Measurements from ENCODE around the gene COX19. TPM values are rescaled to one million over a fixed set of nuclear protein-coding genes. Genes with fewer than 3 reads are reported as not detected.
A peak's percentile ranks its signal among the peaks of the same experiment; 100 is the strongest.

The COX19 gene
- total RNA-seq, 2 donors from 2014 or later, result 7.2 to 18.1 TPM

- Histone ChIP-seq H3K4me1 (ENCODE audit: control insufficient read depth in 1 of 2, low read depth in 2 of 2) (no peaks in the 10 kb centered on the region), H3K27ac (no peak overlapping the region), H3K4me3 (no peak overlapping the region), H3K9me3 (no peaks in the 10 kb centered on the region), H3K27me3 (replicated peaks; ENCODE audit: insufficient read depth) (no peaks in the 10 kb centered on the region), H3K36me3 (peaks cover 8% of the 10 kb centered on the region)
- DNase-seq (ENCODE audit: low spot score), result no peak
- no peak for ATAC-seq (ENCODE audit: insufficient number of reproducible peaks, low FRiP score, low read depth)
- TF ChIP-seq, protein P1, sequence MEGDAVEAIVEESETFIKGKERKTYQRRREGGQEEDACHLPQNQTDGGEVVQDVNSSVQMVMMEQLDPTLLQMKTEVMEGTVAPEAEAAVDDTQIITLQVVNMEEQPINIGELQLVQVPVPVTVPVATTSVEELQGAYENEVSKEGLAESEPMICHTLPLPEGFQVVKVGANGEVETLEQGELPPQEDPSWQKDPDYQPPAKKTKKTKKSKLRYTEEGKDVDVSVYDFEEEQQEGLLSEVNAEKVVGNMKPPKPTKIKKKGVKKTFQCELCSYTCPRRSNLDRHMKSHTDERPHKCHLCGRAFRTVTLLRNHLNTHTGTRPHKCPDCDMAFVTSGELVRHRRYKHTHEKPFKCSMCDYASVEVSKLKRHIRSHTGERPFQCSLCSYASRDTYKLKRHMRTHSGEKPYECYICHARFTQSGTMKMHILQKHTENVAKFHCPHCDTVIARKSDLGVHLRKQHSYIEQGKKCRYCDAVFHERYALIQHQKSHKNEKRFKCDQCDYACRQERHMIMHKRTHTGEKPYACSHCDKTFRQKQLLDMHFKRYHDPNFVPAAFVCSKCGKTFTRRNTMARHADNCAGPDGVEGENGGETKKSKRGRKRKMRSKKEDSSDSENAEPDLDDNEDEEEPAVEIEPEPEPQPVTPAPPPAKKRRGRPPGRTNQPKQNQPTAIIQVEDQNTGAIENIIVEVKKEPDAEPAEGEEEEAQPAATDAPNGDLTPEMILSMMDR (IDR thresholded peaks at IDR 0.05), result no peak
Measured at GRCh38 chr7:996079-996872, 20.9 kb upstream of the COX19 start.

- H3K4me1 ChIP-seq (ENCODE audit: control insufficient read depth in 1 of 2, low read depth in 2 of 2), result no peaks in the 10 kb centered on the region
- peaks cover 8% of the 10 kb centered on the region for H3K36me3 ChIP-seq
- no peak overlapping the region for H3K4me3 ChIP-seq
- DNase-seq (ENCODE audit: low spot score) (no peak), ATAC-seq (ENCODE audit: insufficient number of reproducible peaks, low FRiP score, low read depth) (no peak)
- H3K27me3 ChIP-seq (replicated peaks; ENCODE audit: insufficient read depth), result no peaks in the 10 kb centered on the region
- TF ChIP-seq, protein P1 (IDR thresholded peaks at IDR 0.05), result no peak
- no peak overlapping the region for H3K27ac ChIP-seq
- no peaks in the 10 kb centered on the region for H3K9me3 ChIP-seq
Measured at GRCh38 chr7:995571-995970, 20.2 kb upstream of the COX19 start.

GRCh38 chr7:994592-995308, 19.4 kb upstream of the COX19 start:
- TF ChIP-seq, protein P1 (IDR thresholded peaks at IDR 0.05), result no peak
- no peak for ATAC-seq (ENCODE audit: insufficient number of reproducible peaks, low FRiP score, low read depth)

GRCh38 chr7:992709-993607, 17.6 kb upstream of the COX19 start:
- no peaks in the 10 kb centered on the region for H3K4me1 ChIP-seq (ENCODE audit: control insufficient read depth in 1 of 2, low read depth in 2 of 2)
- H3K4me3 ChIP-seq, result no peak overlapping the region
- peak; percentile 85 for DNase-seq (ENCODE audit: low spot score)
- peak; percentile 85 for ATAC-seq (ENCODE audit: insufficient number of reproducible peaks, low FRiP score, low read depth)
- H3K27me3 ChIP-seq (replicated peaks; ENCODE audit: insufficient read depth), result no peaks in the 10 kb centered on the region
- peaks cover 8% of the 10 kb centered on the region for H3K36me3 ChIP-seq
- TF ChIP-seq, protein P1 (IDR thresholded peaks at IDR 0.05), result peak; percentile 100
- no peaks in the 10 kb centered on the region for H3K9me3 ChIP-seq
- H3K27ac ChIP-seq, result no peak overlapping the region

More at GRCh38 chr7:994592-995308, 19.4 kb upstream of the COX19 start:
- no peak for DNase-seq (ENCODE audit: low spot score)
- Histone ChIP-seq H3K36me3 (peaks cover 8% of the 10 kb centered on the region), H3K4me1 (ENCODE audit: control insufficient read depth in 1 of 2, low read depth in 2 of 2) (no peaks in the 10 kb centered on the region), H3K27ac (no peak overlapping the region), H3K9me3 (no peaks in the 10 kb centered on the region), H3K27me3 (replicated peaks; ENCODE audit: insufficient read depth) (no peaks in the 10 kb centered on the region), H3K4me3 (no peak overlapping the region)

Measured in thoracic aorta (tissue), 2 donors.